Peyer's patch (tissue), 4 donors: ENCODE measurements around the gene DMAC1.

Source experiments
- POLR2A ChIP-seq, 2 donors: fragments of 450-650 bp; IDR thresholded peaks; one replicate each; pipeline ENCODE4 v1.5.1; 2017; ENCODE audit warnings: antibody characterized with exemption in 2 of 2, mild to moderate bottlenecking in 2 of 2, moderate library complexity in 2 of 2
- TF ChIP-seq, protein P1 (sequence below), 6 experiments: fragments of 450-650 bp in 4 of 6; fragments of 200-600 bp in 2 of 6; sonication (generic) in 1 of 6; IDR thresholded peaks; one replicate each; pipeline ENCODE4 v1.5.1; 2017 to 2019; ENCODE audit warnings: antibody characterized with exemption in 6 of 6, mild to moderate bottlenecking in 3 of 6, moderate library complexity in 1 of 6

DNA sequence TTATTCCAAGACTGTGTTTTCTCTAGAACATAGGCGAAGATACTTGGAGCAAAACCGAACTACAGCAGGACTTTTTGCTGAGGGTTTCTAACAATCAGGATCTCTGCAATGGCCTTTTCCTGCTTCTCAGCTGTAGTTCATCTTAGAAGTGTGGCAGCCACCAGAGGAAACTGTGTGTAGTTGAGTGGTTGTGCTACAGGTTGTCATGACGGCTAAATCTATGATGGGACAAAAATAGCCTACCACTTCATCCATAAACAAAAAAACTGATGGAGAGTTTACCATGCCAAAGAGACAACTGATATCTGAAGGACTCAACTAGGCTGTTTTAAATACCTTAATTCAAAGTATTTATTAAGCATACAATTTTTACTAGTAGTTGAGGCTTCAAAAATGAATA, 28.2 kb upstream of the DMAC1 start:
- TF ChIP-seq, protein P1, sequence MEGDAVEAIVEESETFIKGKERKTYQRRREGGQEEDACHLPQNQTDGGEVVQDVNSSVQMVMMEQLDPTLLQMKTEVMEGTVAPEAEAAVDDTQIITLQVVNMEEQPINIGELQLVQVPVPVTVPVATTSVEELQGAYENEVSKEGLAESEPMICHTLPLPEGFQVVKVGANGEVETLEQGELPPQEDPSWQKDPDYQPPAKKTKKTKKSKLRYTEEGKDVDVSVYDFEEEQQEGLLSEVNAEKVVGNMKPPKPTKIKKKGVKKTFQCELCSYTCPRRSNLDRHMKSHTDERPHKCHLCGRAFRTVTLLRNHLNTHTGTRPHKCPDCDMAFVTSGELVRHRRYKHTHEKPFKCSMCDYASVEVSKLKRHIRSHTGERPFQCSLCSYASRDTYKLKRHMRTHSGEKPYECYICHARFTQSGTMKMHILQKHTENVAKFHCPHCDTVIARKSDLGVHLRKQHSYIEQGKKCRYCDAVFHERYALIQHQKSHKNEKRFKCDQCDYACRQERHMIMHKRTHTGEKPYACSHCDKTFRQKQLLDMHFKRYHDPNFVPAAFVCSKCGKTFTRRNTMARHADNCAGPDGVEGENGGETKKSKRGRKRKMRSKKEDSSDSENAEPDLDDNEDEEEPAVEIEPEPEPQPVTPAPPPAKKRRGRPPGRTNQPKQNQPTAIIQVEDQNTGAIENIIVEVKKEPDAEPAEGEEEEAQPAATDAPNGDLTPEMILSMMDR (IDR thresholded peaks at IDR 0.05): no peak
- TF ChIP-seq POLR2A (IDR thresholded peaks at IDR 0.05): no peak
